ENCODE data around the gene UBL4B. TPM values are rescaled to one million over a fixed set of nuclear protein-coding genes. Genes with fewer than 3 reads are reported as not detected.
A peak's percentile ranks its signal among the peaks of the same experiment; 100 is the strongest.
"Not testable (repeated sequence)": the region's sequence is repeated elsewhere in the genome, so short reads cannot be mapped to it uniquely, and the experiment has no call there.

UBL4B gene
- total RNA-seq, 4 donors from 2014 or later, result 0.59 TPM; not detected in 3

- Histone ChIP-seq H3K27ac (no peak overlapping the region), H3K4me3 (peak overlapping the region in 2 of 4 donors; percentile 30 to 55), H3K4me1 (peaks cover 16 to 36% (median 22%) of the 10 kb centered on the region in 3 donors), H3K36me3 (no peaks in the 10 kb centered on the region), H3K27me3 (peaks cover 24 to 97% (median 37%) of the 10 kb centered on the region in 4 donors), H3K9me3 (no peaks in the 10 kb centered on the region)
- WGBS, 2 donors, result 9% methylated on average over 9 of the region's 52 CpGs; no CpG with 5 or more reads in 1 of the 2 donors
- intact Hi-C loops (cut with DNase I), result no loop called here
- no peak for TF ChIP-seq POLR2A (IDR thresholded peaks at IDR 0.05)
- no peak for TF ChIP-seq CTCF (IDR thresholded peaks at IDR 0.05)
- no peak for DNase-seq
Measured at GRCh38 chr1:110070282-110070669, 42.0 kb upstream of the UBL4B start.

GRCh38 chr1:110070671-110071242 lies 41.5 kb upstream of the UBL4B start, which contains the start of gene ALX3:
TSS of gene ALX3 (minus strand) at chr1:110070672. CDS start at chr1:110070612, 60 bp downstream.
- no peak for DNase-seq
- Histone ChIP-seq H3K36me3 (no peaks in the 10 kb centered on the region), H3K4me3 (peak within 1 kb of the TSS in 2 of 4 donors; percentile 30 to 55), H3K27ac (no peak within 1 kb of the TSS), H3K4me1 (peaks cover 16 to 36% (median 22%) of the 10 kb centered on the region in 3 donors), H3K9me3 (no peaks in the 10 kb centered on the region), H3K27me3 (peaks cover 24 to 97% (median 37%) of the 10 kb centered on the region in 4 donors)
- intact Hi-C loops (cut with DNase I), result no loop called here
- WGBS, 2 donors, result 50% methylated on average over 2 of the region's 27 CpGs; no CpG with 5 or more reads in 1 of the 2 donors
- no peak for TF ChIP-seq CTCF (IDR thresholded peaks at IDR 0.05)
- TF ChIP-seq POLR2A (IDR thresholded peaks at IDR 0.05), result no peak

GRCh38 chr1:110074166-110074565 lies 38.1 kb upstream of the UBL4B start:
- Histone ChIP-seq H3K4me1 (peaks cover 8 to 19% (median 11%) of the 10 kb centered on the region in 3 donors), H3K36me3 (no peaks in the 10 kb centered on the region), H3K27ac (no peak overlapping the region), H3K9me3 (no peaks in the 10 kb centered on the region), H3K4me3 (no peak overlapping the region), H3K27me3 (peaks cover 8 to 85% (median 19%) of the 10 kb centered on the region in 4 donors)
- no peak for DNase-seq
- 55 to 70% methylated on average over 3 to 4 of the region's 4 CpGs for WGBS, 2 donors
- no peak for TF ChIP-seq CTCF (IDR thresholded peaks at IDR 0.05)
- no peak for TF ChIP-seq POLR2A (IDR thresholded peaks at IDR 0.05)
- intact Hi-C loops (cut with DNase I), result no loop called here

GRCh38 chr1:110076789-110077500 lies 35.3 kb upstream of the UBL4B start:
- WGBS, 2 donors, result 75 to 79% methylated on average over 3 of the region's 3 CpGs
- TF ChIP-seq CTCF (IDR thresholded peaks at IDR 0.05), result no peak
- TF ChIP-seq POLR2A (IDR thresholded peaks at IDR 0.05), result no peak
- no peaks in the 10 kb centered on the region for H3K9me3 ChIP-seq
- H3K4me1 ChIP-seq, result no peaks in the 10 kb centered on the region
- H3K27me3 ChIP-seq, result peaks cover 0 to 71% (median 3%) of the 10 kb centered on the region in 4 donors
- intact Hi-C loops (cut with DNase I), result no loop called here
- H3K27ac ChIP-seq, result no peak overlapping the region
- no peak overlapping the region for H3K4me3 ChIP-seq
- DNase-seq, result no peak
- H3K36me3 ChIP-seq, result no peaks in the 10 kb centered on the region

- DNase-seq; intact Hi-C loops (cut with DNase I); H3K9me3 ChIP-seq; H3K4me3 ChIP-seq; H3K27ac ChIP-seq; H3K36me3 ChIP-seq: not testable (repeated sequence)
- Histone ChIP-seq H3K4me1 (peaks cover 9 to 21% (median 12%) of the 10 kb centered on the region in 3 donors), H3K27me3 (peaks cover 0 to 73% (median 7%) of the 10 kb centered on the region in 4 donors)
- WGBS, 2 donors, result 94 to 97% methylated on average over 2 of the region's 2 CpGs
Measured at GRCh38 chr1:110079995-110080394, 32.2 kb upstream of the UBL4B start.
